EL (cell line): Measurements from ENCODE around the gene SH2D6.
"Not testable (repeated sequence)": the region's sequence is repeated elsewhere in the genome, so short reads cannot be mapped to it uniquely, and the experiment has no call there.

Experiments
- DNase-seq: peaks from one replicate; pipeline ENCODE4 v3.0.0-alpha.2; 2016

SH2D6 gene

GRCh38 chr2:85398426-85399182, 19.9 kb upstream of the SH2D6 start:
- no peak for DNase-seq

- DNase-seq, result no peak
These were observed 19.4 kb upstream of the SH2D6 start for GRCh38 chr2:85399183-85399455.

- DNase-seq, result no peak
These were observed 18.5 kb upstream of the SH2D6 start for GRCh38 chr2:85400023-85400422.

- no peak for DNase-seq
These were observed 17.7 kb upstream of the SH2D6 start for GRCh38 chr2:85400541-85401463.

- DNase-seq, result no peak
These were observed 17.1 kb upstream of the SH2D6 start for GRCh38 chr2:85401464-85401805.

- no peak for DNase-seq
These were observed 16.7 kb upstream of the SH2D6 start for GRCh38 chr2:85401844-85402243.

GRCh38 chr2:85405201-85406059, 13.1 kb upstream of the SH2D6 start:
- DNase-seq, result peak; percentile 71

GRCh38 chr2:85409845-85410583, 8.5 kb upstream of the SH2D6 start, which contains the start of gene CAPG:
CAPG (minus strand) TSS chr2:85410366; CDS start chr2:85402145, 8,221 bp downstream.
- no peak for DNase-seq

- DNase-seq, result no peak
These were observed 7.7 kb upstream of the SH2D6 start for GRCh38 chr2:85410584-85411404.

- DNase-seq, result no peak
These were observed 7.1 kb upstream of the SH2D6 start for GRCh38 chr2:85411405-85411748.

- peak; percentile 58 for DNase-seq
These were observed 4.7 kb upstream of the SH2D6 start for GRCh38 chr2:85413592-85414420.

- DNase-seq, result not testable (repeated sequence)
These were observed 4.1 kb upstream of the SH2D6 start for GRCh38 chr2:85414421-85414759.

- no peak for DNase-seq
These were observed 3.6 kb upstream of the SH2D6 start for GRCh38 chr2:85414761-85415553.

- no peak for DNase-seq
These were observed 2.4 kb upstream of the SH2D6 start for GRCh38 chr2:85415980-85416650.

- DNase-seq, result no peak
These were observed 628 bp downstream of the SH2D6 start for GRCh38 chr2:85419009-85419675.

- peak; percentile 80 for DNase-seq
These were observed 2.2 kb downstream of the SH2D6 start for GRCh38 chr2:85420536-85421259.

- DNase-seq, result peak; percentile 58
These were observed 3.0 kb downstream of the SH2D6 start for GRCh38 chr2:85421260-85422071.
